ENCODE results near the gene FRG1.
"Not testable (repeated sequence)": the region's sequence is repeated elsewhere in the genome, so short reads cannot be mapped to it uniquely, and the experiment has no call there.

- TF ChIP-seq POLR2A (IDR thresholded peaks at IDR 0.05; ENCODE audit: low read length); GATA1 (IDR thresholded peaks at IDR 0.05; ENCODE audit: low read depth, low read length): not testable (repeated sequence)
These were observed 44.0 kb downstream of the FRG1 start for GRCh38 chr4:189984661-189985060.

Measured in erythroblast (primary cell).